GM18502 (cell line): Measurements from ENCODE around the gene BRINP2.
A peak's percentile ranks its signal among the peaks of the same experiment; 100 is the strongest.

Experiments used
- ATAC-seq: cut with Tn5 transposase; IDR thresholded peaks from one replicate; pipeline ENCODE4 v1.9.1; 2021; ENCODE audit warnings: mild to moderate bottlenecking; ENCODE audit not compliant: unreplicated experiment, poor library complexity

Gene BRINP2

GRCh38 chr1:177163844-177164379 is 6.8 kb upstream of the BRINP2 start:
- ATAC-seq: no peak

GRCh38 chr1:177164380-177165068 is 6.2 kb upstream of the BRINP2 start, which contains the start of gene ASTN1:
Gene ASTN1, minus strand, starts transcription at chr1:177164712. Its CDS starts 36 bp downstream, at chr1:177164676.
- no peak for ATAC-seq

GRCh38 chr1:177165069-177165439 is 5.7 kb upstream of the BRINP2 start:
- no peak for ATAC-seq

- no peak for ATAC-seq
Measured at GRCh38 chr1:177171536-177172123, 872 bp downstream of the BRINP2 start.

- no peak for ATAC-seq
Measured at GRCh38 chr1:177172272-177172671, 1.5 kb downstream of the BRINP2 start.

- ATAC-seq: no peak
Measured at GRCh38 chr1:177172866-177173265, 2.1 kb downstream of the BRINP2 start.

GRCh38 chr1:177173976-177174375 is 3.2 kb downstream of the BRINP2 start:
- ATAC-seq: no peak

GRCh38 chr1:177174921-177175634 is 4.3 kb downstream of the BRINP2 start:
- no peak for ATAC-seq

GRCh38 chr1:177181280-177181630 is 10.5 kb downstream of the BRINP2 start:
- ATAC-seq: peak; percentile 24

GRCh38 chr1:177181631-177182291 is 11.0 kb downstream of the BRINP2 start:
- peak; percentile 94 for ATAC-seq

GRCh38 chr1:177183836-177184235 is 13.1 kb downstream of the BRINP2 start:
- no peak for ATAC-seq

GRCh38 chr1:177185209-177185608 is 14.5 kb downstream of the BRINP2 start:
- no peak for ATAC-seq

- no peak for ATAC-seq
Measured at GRCh38 chr1:177186639-177187038, 15.9 kb downstream of the BRINP2 start.

GRCh38 chr1:177190308-177190970 is 19.7 kb downstream of the BRINP2 start:
- ATAC-seq: no peak

- no peak for ATAC-seq
Measured at GRCh38 chr1:177198243-177198642, 27.5 kb downstream of the BRINP2 start.

GRCh38 chr1:177200290-177200689 is 29.5 kb downstream of the BRINP2 start:
- ATAC-seq: no peak

GRCh38 chr1:177206831-177207355 is 36.1 kb downstream of the BRINP2 start:
- no peak for ATAC-seq

- ATAC-seq: no peak
Measured at GRCh38 chr1:177208920-177209319, 38.2 kb downstream of the BRINP2 start.

- ATAC-seq: no peak
Measured at GRCh38 chr1:177209357-177209756, 38.6 kb downstream of the BRINP2 start.

GRCh38 chr1:177210071-177210470 is 39.3 kb downstream of the BRINP2 start:
- no peak for ATAC-seq
